Panc1 (cell line): Measurements from ENCODE around the gene TAOK1. TPM values are rescaled to one million over a fixed set of nuclear protein-coding genes. Genes with fewer than 3 reads are reported as not detected.

ENCODE experiments used
- ATAC-seq: fragments of 200-7000 bp; cut with Tn5 transposase; 2 replicates; pipeline ENCODE4 v1.9.1; 2020; ENCODE audit warnings: mild to moderate bottlenecking, moderate library complexity
- BruUV-seq: library from RNA; stranded (reverse); fragments of 400-500 nt; replicated peaks from 2 replicates; lab custom pipeline; 2021; lab: Mats Ljungman, UMichigan
- CTCF ChIA-PET: fragments of 300-600 bp; sonication (Branson Sonifier 250); formaldehyde crosslinking; loops from one replicate; lab custom pipeline; 2022; ENCODE audit warnings: antibody characterized with exemption; lab: Charles Lee
- POLR2A ChIA-PET: fragments of 300-600 bp; sonication (Branson Sonifier 250); formaldehyde crosslinking; loops from one replicate; lab custom pipeline; 2022; ENCODE audit warnings: antibody characterized with exemption; lab: Charles Lee
- DNase-seq: peaks from one replicate; pipeline ENCODE4 v3.0.0-alpha.2; 2010; ENCODE audit warnings: low read depth, low spot score
- H3K27ac ChIP-seq: 2 replicates; pipeline ENCODE4 v1.5.1; 2011; ENCODE audit warnings: mild to moderate bottlenecking, low read length, inconsistent platforms
- H3K27me3 ChIP-seq: fragments of 200-500 bp; sonication (Bioruptor generic); 2 replicates; pipeline ENCODE4 v1.6.0; 2014; ENCODE audit warnings: low read length, inconsistent platforms; ENCODE audit not compliant: control insufficient read depth, insufficient read depth
- H3K36me3 ChIP-seq: fragments of 200-500 bp; sonication (Bioruptor generic); 2 replicates; pipeline ENCODE4 v1.5.1; 2014; ENCODE audit warnings: inconsistent platforms, mild to moderate bottlenecking, low read length, moderate library complexity; ENCODE audit not compliant: control insufficient read depth, insufficient read depth
- H3K4me1 ChIP-seq: 2 replicates; pipeline ENCODE4 v1.5.1; 2011; ENCODE audit warnings: inconsistent platforms, mild to moderate bottlenecking, low read length, moderate library complexity; ENCODE audit not compliant: control insufficient read depth, insufficient read depth
- H3K4me3 ChIP-seq, 2 experiments: 2 replicates each; pipeline ENCODE4 v1.5.1; 2011 to 2012; ENCODE audit warnings: low read depth in 2 of 2, low read length in 2 of 2, mild to moderate bottlenecking in 2 of 2, inconsistent platforms in 1 of 2, moderate library complexity in 1 of 2
- H3K9me3 ChIP-seq: fragments of 200-500 bp; sonication (Bioruptor generic); 2 replicates; pipeline ENCODE4 v1.5.1; 2014; ENCODE audit warnings: low read depth, mild to moderate bottlenecking, inconsistent platforms, low read length, moderate library complexity; ENCODE audit not compliant: control insufficient read depth, insufficient read depth
- CTCF ChIP-seq: fragments of 450-650 bp; IDR thresholded peaks from 2 replicates; pipeline ENCODE4 v1.5.1; 2017; ENCODE audit warnings: mild to moderate bottlenecking
- POLR2AphosphoS5 ChIP-seq: IDR thresholded peaks from 2 replicates; pipeline ENCODE4 v1.6.1; 2012; ENCODE audit warnings: mild to moderate bottlenecking, low read depth, low read length, moderate library complexity
- REST ChIP-seq, 2 experiments: IDR thresholded peaks; 2 replicates each; pipeline ENCODE4 v1.6.1; 2011 to 2012; ENCODE audit warnings: low read depth in 2 of 2, control low read depth in 1 of 2, low read length in 1 of 2, mild to moderate bottlenecking in 1 of 2, moderate library complexity in 1 of 2; ENCODE audit not compliant: insufficient read depth in 1 of 2
- SIN3A ChIP-seq: IDR thresholded peaks from 2 replicates; pipeline ENCODE4 v1.6.1; 2012; ENCODE audit warnings: low read depth, mild to moderate bottlenecking, low read length, moderate library complexity, borderline replicate concordance; ENCODE audit not compliant: insufficient read depth
- TCF7L2 ChIP-seq: IDR thresholded peaks from 2 replicates; pipeline ENCODE4 v1.6.1; 2011; ENCODE audit warnings: mild to moderate bottlenecking, low read depth, low read length, inconsistent platforms
- in situ Hi-C: cut with HindIII; loops from 2 replicates; pipeline ENCODE4 v1.10.0; 2016; ENCODE audit warnings: low sequenced_read_pairs, low pct_unique_long_range_greater_than_20kb
- intact Hi-C: fragments of 100-400 bp; cut with micrococcal nuclease; formaldehyde crosslinking; loops from one replicate; pipeline ENCODE4 v1.10.0; 2022; ENCODE audit not compliant: unreplicated experiment
- total RNA-seq: library from RNA; stranded (reverse); gene quantifications from one replicate; pipeline ENCODE4 v1.2.1, GENCODE V29; 2021; ENCODE audit not compliant: unreplicated experiment

The TAOK1 gene
- total RNA-seq, 1 experiment from 2014 or later = 111 TPM

GRCh38 chr17:29549177-29549923 lies 159.2 kb downstream of the TAOK1 start:
- no peaks in the 10 kb centered on the region for H3K27me3 ChIP-seq
- intact Hi-C loops = no loop called here
- DNase-seq = no peak
- no peak overlapping the region for H3K4me3 ChIP-seq
- BruUV-seq = TSS peak; percentile 5
- ATAC-seq = no peak
- H3K4me1 ChIP-seq = no peaks in the 10 kb centered on the region; the same call in 1 of the 2 replicates
- in situ Hi-C loops = no loop called here
- H3K36me3 ChIP-seq = peaks cover 11% of the 10 kb centered on the region; the same call in 1 of the 2 replicates
- TF ChIP-seq TCF7L2 (no peak), POLR2AphosphoS5 (no peak), REST (IDR thresholded peaks at IDR 0.05; ENCODE audit: insufficient read depth in 1 of 2, low read depth in 2 of 2, low read length in 1 of 2) (no peak), CTCF (no peak), SIN3A (no peak)
- POLR2A ChIA-PET = no interaction called here
- CTCF ChIA-PET = no interaction called here
- no peak overlapping the region for H3K27ac ChIP-seq
- H3K9me3 ChIP-seq = no peaks in the 10 kb centered on the region

- H3K27ac ChIP-seq = no peak overlapping the region
- BruUV-seq = no TSS peak
- ATAC-seq (no peak), DNase-seq (no peak)
- CTCF ChIA-PET = interaction anchor here (0.9 kb wide), 1 partner anchor 186 kb away, joined by 3 read pairs; no protein-coding TSS in a partner anchor
- POLR2A ChIA-PET = no interaction called here
- H3K27me3 ChIP-seq = no peaks in the 10 kb centered on the region
- H3K36me3 ChIP-seq = no peaks in the 10 kb centered on the region
- H3K9me3 ChIP-seq = no peaks in the 10 kb centered on the region
- H3K4me1 ChIP-seq = no peaks in the 10 kb centered on the region
- H3K4me3 ChIP-seq = no peak overlapping the region
- TF ChIP-seq REST (IDR thresholded peaks at IDR 0.05; ENCODE audit: insufficient read depth in 1 of 2, low read depth in 2 of 2, low read length in 1 of 2) (no peak), TCF7L2 (no peak), CTCF (no peak), SIN3A (no peak), POLR2AphosphoS5 (no peak)
- in situ Hi-C loops = no loop called here
- intact Hi-C loops = no loop called here
Observed at GRCh38 chr17:29555840-29556239, 165.7 kb downstream of the TAOK1 start.
